HG02642 (cell line): Measurements from ENCODE around the gene AFF4.
"Not testable (repeated sequence)": the region's sequence is repeated elsewhere in the genome, so short reads cannot be mapped to it uniquely, and the experiment has no call there.

Source experiments
- ATAC-seq: cut with Tn5 transposase; IDR thresholded peaks from one replicate; pipeline ENCODE4 v1.9.1; 2021; ENCODE audit warnings: mild to moderate bottlenecking; ENCODE audit not compliant: unreplicated experiment, poor library complexity

AFF4 gene, protein sequence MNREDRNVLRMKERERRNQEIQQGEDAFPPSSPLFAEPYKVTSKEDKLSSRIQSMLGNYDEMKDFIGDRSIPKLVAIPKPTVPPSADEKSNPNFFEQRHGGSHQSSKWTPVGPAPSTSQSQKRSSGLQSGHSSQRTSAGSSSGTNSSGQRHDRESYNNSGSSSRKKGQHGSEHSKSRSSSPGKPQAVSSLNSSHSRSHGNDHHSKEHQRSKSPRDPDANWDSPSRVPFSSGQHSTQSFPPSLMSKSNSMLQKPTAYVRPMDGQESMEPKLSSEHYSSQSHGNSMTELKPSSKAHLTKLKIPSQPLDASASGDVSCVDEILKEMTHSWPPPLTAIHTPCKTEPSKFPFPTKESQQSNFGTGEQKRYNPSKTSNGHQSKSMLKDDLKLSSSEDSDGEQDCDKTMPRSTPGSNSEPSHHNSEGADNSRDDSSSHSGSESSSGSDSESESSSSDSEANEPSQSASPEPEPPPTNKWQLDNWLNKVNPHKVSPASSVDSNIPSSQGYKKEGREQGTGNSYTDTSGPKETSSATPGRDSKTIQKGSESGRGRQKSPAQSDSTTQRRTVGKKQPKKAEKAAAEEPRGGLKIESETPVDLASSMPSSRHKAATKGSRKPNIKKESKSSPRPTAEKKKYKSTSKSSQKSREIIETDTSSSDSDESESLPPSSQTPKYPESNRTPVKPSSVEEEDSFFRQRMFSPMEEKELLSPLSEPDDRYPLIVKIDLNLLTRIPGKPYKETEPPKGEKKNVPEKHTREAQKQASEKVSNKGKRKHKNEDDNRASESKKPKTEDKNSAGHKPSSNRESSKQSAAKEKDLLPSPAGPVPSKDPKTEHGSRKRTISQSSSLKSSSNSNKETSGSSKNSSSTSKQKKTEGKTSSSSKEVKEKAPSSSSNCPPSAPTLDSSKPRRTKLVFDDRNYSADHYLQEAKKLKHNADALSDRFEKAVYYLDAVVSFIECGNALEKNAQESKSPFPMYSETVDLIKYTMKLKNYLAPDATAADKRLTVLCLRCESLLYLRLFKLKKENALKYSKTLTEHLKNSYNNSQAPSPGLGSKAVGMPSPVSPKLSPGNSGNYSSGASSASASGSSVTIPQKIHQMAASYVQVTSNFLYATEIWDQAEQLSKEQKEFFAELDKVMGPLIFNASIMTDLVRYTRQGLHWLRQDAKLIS

DNA sequence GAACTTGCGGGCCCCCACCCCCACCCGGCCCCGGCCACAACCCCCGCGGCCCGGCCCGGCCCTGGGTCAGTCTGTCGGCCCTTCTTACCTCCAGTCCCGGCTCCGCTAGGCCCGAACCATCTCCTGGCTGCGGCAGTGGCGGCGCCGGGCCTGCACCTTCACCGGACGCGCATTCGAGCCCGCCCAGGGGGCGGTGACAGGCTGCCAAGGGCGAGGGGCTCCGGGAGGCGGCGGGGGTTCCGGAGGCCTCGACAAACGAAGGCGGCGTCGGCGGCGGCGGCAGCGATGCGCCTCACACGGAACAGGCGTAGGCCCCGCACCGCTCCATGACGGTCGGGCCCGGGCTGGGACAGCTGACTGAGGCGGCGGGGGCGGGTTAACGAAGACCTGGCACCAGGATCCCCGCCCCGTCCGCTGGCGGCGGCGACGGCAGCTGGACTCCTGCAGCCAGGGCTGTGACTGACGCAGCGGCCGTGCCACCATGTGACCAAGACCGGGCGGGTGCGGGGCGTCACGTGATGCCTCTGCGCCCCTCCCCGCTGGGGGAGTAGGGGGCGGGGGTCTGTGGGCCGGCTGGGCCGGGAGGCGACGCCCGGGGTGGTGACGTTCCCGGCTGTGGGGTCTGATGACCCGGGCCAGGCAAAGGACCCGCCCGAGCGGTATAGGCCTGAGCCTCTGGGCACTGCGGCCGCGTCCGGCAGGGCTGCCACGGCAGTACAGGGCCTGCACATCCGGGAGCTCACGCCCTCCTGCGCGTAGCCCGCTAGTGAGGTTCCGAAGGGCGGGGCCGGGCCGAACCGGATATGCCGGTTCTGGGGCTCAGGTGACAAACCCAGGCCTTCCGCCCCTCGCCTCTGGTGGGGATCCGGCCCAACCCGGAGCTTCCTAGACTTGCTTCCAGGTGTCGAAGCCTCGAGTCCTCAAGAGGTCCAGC is at the start of gene AFF4:
AFF4 (minus strand) TSS at position 464 of the 934 bp plus-strand sequence. CDS start 26,445 bp downstream, outside the sequence.
- peak; percentile 94 for ATAC-seq

DNA sequence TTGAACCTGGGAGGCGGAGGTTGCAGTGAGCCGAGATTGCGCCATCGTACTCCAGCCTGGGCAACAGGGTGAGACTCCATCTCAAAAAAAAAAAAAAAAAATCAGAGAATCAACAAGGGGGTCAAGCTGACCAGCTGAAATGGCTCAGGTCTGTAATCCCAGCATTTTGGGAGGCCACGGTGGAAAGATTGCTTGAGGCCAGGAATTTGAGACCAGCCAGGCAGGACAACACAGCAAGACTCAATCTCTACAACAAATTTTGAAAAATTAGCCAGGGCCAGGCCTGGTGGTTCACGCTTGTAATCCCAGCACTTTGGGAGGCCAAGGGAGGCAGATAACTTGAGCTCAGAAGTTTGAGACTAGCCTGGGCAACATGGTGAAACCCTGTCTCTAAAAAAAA is 45.0 kb upstream of the AFF4 start:
- not testable (repeated sequence) for ATAC-seq

DNA sequence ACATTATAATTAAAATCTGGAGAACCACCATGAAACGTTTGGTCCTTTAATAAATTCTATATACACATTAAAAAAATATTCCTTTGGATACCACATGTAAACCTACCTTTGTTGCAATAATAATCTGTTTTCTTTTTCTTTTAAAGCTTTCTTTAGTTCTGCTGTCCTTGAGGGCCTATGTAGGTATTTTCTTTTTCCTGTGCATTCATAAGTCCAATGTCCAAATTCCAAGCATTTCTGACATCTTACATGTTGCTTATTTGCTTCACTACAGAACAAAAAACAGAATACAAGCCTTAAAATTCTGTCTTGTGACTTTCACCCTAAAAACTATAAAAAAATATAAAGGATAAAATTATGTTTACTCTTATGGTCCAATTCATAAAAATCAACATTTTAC is 43.2 kb upstream of the AFF4 start:
- ATAC-seq, result no peak

DNA sequence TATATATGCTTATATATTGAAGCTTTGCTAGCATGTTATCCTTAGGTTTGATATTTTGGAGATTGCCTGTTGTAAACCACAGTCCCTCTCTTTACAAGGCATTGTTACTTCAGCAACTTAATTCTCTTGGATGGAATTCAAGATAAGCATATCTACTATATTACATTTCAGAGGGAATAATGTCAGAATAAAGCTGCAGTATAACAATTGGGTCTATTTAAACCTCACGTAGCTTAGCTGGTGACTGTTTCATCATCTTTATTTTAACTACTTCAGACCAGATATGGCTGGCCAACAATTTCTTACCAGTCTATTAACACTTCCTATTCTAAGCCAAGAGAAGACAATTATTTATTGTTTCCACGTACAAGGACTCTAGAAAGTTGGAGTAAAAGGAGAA is 35.8 kb upstream of the AFF4 start:
- ATAC-seq, result no peak

DNA sequence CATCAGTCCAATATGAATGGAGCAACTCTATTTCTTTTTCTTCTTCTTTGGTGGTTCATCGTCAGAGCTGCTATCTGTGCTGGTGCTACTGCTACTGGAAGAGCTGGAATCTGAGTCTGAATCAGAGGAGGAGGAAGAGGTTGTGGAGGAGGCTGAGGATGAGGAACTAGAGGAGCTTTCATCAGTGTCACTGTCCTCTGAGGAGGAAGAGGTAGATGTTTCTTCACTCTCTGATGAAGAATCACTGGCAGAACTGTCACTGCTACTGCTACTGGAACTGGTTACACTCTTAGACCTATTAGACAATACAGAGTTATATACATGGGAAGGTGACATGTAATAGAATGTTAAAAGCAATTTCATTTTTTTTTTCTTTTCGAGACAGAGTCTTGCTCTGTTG is 35.1 kb upstream of the AFF4 start:
- ATAC-seq, result no peak

DNA sequence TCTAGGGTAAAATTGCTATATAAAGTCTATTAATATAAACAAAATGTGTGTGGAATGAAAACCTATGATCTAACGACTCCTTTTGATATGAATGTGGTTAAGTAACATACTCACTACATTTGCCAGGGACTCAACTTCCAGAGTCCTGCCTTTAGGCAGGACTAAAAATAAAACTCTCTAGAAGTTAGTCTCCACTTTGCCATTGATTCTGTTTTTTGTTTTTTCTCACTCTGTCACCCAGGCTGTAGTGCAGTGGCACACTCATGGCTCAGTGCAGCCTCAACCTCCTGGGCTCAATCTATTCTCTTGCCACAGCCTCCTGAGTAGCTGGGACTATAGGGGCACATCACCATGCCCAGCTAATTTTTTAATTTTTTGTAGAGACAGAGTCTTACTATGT is 32.9 kb upstream of the AFF4 start:
- no peak for ATAC-seq

DNA sequence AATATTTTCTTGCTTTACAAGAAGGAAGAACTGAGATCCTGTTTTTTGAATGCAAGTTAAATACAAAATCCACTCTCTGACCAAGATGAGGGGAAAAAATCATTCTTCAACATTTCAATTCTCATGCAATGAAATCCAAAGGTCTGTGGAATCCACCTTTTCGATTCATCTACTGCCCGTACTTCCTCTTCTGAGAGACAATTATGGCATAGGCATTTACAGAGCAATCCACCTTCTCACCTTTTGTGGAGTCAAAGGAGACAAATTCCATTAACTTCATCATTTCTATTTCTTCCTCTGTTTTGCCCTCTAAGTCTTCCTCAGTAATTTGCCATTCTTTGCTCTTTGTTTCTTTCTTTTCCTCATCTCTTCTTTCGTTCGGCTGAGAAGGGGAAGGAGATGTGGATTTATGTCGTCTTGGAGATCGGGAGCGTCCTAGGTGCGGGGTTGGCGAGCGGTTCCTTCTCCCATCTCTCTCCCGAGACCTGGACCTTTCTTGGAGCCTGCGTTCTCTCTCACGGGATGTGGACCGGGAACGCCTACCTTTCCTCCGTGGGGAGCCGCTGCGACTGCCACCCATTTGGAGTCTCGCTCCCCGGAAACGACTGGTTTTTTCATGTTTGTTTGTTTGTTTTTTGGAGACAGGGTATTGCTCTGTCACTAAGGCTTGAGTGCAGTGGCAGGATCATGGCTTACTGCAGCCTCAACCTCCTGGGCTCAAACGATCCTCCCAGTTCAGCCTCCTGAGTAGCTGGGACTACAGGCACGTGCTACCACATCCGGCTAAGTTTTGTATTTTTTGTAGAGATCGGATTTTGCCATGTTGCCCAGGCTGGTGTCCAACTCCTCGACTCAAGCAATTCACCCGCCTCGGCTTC is 24.3 kb upstream of the AFF4 start:
- no peak for ATAC-seq

DNA sequence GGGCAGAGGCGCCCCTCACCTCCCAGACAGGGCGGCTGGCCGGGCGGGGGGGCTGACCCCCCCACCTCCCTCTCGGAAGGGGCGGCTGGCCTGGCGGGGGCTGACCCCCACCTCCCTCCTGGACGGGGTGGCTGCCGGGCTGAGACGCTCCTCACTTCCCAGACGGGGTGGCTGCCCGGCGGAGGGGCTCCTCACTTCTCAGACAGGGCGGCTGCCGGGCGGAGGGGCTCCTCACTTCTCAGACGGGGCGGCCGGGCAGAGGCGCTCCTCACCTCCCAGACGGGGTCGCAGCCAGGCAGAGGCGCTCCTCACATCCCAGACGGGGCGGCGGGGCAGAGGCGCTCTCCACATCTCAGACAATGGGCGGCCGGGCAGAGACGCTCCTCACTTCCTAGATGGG is 19.5 kb upstream of the AFF4 start:
- ATAC-seq, result not testable (repeated sequence)

DNA sequence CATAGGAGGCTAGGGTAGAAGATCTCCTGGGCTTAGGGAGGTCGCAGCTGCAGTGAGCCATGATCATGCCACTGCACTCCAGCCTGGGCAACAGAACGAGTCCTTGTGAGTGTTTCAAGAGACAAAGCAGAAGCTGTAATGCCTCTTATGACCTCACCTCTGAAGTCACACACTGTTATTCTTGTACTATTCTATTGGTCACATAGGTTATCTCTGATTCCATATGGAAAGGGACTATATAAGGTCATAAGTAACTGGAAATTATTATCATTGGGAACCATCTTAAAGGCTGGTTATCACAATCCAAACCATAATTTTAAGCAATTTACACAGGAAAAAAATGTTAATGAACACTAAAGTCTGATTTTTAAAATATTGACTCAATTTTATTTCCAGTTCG is 17.9 kb upstream of the AFF4 start:
- ATAC-seq, result no peak

DNA sequence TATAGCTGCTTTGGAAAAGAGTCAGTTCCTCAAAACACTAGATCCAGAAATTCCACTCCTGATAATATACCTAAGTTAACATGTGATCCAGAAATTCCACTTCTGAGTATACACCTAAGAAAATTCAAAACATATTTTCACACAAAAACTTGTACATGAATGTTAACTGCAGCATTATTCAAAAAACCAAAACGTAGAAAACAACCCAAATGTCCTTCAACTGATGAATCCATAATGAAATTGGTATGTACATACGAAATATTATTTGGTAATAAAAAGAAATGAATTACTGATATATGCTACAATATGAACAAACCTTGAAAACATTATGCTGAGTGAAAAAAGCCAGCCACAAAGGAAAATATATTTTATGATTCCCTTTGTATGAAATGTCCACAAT is 16.5 kb upstream of the AFF4 start:
- no peak for ATAC-seq

DNA sequence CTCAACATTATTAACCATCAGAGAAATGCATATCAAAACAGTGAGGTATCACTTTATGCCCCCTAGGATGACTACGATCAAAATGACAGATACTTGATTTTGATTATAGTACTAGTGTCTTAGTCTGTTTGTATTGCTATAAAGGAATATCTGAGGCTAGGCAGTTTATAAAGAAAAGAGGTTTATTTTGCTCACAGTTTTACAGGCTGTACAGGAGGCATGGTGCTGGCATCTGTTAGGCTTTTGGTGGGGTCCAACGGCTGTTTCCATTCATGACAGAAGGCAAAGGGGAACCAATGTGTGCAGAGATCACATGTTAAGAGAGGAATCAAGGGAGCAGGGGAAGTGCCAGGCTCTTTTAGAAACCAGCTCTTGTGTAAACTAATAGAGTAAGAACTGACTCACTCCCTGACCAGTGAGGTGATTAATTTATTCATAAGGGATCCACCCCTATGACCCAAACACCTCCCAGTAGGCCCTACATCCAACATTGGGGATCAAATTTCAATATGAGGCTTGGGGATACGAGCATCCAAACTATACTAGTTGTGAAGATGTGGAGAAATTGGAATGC is 16.0 kb upstream of the AFF4 start:
- ATAC-seq, result no peak

DNA sequence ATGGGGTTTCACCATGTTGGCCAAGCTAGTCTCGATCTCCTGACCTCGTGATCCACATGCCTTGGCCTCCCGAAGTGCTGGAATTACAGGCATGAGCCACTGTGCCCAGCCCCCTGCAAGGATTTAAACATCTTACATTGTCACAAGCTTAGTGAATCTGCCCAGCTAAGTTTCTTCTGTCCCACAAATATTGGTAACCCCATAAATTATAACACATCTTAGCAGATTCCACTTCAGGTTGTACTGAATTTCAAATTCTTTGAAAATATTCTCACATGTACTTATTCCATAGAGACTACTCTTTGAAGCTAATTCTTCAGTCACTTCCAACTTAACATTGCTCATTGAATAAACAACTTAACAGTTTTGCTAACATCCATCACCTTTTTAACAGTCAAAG is 13.4 kb upstream of the AFF4 start:
- ATAC-seq, result no peak

DNA sequence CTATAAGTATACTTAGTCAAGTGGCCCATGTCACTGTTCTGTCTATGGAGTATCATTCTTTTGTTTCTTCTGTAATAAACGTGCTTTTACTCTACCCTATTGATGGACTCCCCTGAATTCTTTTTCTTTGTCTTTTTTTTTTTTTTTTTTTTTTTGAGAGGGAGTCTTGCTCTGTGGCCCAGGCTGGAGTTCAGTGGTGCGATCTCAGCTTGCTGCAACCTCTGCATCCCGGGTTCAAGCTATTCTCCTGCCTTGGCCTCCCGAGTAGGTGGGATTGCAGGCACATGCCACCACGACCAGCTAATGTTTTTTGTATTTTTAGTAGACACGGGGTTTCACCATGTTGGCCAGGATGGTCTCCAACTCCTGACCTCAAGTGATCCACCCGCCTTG is 9.0 kb upstream of the AFF4 start:
- not testable (repeated sequence) for ATAC-seq

DNA sequence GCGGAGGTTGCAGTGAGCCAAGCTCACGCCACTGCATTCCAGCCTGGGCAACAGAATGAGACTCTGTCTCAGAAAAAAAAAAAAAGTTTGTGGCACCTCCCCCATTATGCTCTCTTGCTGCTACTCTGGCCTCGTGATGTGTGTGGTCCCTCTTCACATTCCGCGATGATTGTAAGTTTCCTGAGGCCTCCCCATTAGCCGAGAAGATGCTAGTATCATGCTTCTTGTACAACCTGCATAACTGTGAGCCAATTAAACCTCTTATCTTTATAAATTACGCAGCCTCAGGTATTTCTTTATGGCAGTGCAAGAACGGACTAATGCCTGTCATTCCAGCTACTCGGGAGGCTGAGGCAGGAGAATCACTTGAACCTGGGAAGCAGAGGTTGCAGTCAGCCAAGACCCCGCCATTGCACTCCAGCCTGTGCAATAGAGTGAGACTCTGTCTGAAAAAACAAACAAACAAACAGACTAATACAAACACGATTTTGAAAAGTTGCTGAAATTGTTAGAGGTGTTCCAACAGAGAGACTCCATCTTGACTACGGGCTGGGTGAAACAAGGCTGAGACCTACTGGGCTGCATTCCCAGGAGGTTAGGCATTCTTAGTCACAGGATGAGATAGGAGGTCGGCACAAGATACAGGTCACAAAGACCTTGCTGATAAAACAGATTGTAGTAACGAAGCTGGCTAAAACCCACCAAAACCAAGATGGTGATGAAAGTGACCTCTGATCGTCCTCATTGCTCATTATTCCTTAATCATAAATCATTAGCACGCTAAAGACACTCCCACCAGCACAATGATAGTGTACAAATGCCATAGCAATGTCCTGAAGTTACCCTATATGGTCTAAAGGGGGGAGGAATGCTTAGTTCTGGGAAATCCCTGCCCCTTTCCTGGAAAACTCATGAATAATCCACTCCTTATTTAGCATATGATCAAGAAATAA is 8.3 kb upstream of the AFF4 start:
- ATAC-seq, result no peak

DNA sequence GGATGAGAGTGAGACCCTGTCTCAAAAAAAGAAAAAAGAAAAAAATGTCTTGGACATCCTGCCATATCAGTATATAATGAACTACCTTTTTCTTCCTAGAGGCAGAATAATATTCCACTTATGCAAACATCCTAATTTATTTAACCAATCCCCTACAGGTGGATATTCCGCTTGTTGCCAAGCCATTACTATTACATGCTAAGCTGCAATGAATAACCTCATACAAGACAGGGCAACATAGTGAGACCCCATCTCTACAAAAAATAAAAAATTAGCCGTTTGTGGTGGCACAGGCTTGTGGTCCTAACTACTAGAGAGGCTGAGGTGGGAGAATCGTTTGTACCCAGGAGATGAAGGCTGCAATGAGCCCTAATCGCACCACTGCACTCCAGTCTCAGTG is 1.7 kb upstream of the AFF4 start:
- ATAC-seq, result no peak

DNA sequence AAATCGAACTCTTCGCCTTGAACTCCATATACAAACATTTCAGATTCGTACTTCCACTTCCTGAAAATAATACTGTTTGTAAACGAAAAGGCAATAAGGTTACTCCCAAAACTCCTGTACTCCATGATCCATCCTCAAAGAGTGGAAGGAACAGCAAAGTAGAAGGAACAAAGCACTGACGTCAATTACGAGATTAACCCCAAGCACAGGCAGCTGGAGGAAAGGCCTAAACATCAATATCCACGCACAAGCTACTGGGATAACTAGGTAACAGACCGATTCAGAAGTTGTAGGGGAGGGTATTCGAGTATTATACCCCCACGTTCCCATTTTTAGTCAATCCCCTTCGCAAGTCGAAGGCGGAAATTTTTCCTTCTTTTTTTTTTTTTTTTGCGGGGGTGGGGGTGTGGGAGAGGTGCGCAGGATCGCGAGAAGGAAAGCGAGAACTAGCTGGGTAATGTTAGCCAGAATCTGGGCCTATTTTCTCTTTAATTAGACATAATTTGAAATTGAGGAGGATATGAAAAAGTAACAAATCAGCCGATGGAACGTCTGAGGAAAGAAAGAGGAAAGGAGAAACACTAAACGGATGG is 909 bp downstream of the AFF4 start:
- no peak for ATAC-seq

DNA sequence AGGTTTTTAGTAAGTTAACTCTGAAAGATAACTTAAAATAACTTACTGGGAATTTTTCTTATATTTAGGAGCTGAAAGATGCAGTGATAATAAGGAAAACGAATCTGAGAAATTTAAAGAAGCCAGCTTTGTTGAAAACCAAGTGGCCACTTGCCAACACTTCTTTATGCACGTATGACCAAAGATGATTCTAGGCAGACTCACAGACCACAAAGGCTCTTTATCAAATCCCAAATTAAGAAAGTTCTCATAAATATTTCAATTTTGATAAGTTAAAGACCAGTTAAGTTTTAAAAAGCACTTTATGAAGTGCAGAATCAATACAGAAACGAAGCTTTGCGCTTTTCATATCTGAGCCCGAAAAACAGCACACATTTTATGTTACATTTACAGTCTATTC is 1.5 kb downstream of the AFF4 start:
- ATAC-seq, result no peak
